RWPE2 (cell line): ENCODE results near the gene RBMS2.

ENCODE experiments used
- ATAC-seq: fragments of 200-7000 bp; cut with Tn5 transposase; 3 replicates; pipeline ENCODE4 v1.9.1; 2021; ENCODE audit warnings: low read depth
- DNase-seq: peaks from one replicate; pipeline ENCODE4 v3.0.0-alpha.2; 2020; ENCODE audit warnings: low spot score
- H3K27ac ChIP-seq: fragments of 450-650 bp; 2 replicates; pipeline ENCODE4 v1.5.1; 2017; ENCODE audit warnings: mild to moderate bottlenecking; ENCODE audit not compliant: poor library complexity, severe bottlenecking
- H3K27me3 ChIP-seq: fragments of 250-450 bp; sonication (Bioruptor Pico); 2 replicates; pipeline ENCODE4 v1.5.1; 2021; ENCODE audit warnings: mild to moderate bottlenecking, moderate library complexity; ENCODE audit not compliant: insufficient read depth, poor library complexity, severe bottlenecking
- H3K36me3 ChIP-seq: fragments of 250-450 bp; sonication (Bioruptor Pico); 2 replicates; pipeline ENCODE4 v1.5.1; 2020; ENCODE audit warnings: low read depth, mild to moderate bottlenecking, moderate library complexity
- H3K4me1 ChIP-seq: fragments of 250-450 bp; sonication (Bioruptor Pico); 2 replicates; pipeline ENCODE4 v1.5.1; 2021; ENCODE audit warnings: mild to moderate bottlenecking, moderate library complexity; ENCODE audit not compliant: insufficient read depth, poor library complexity, severe bottlenecking
- H3K4me3 ChIP-seq: fragments of 250-450 bp; sonication (Bioruptor Pico); 2 replicates; pipeline ENCODE4 v1.5.1; 2021; ENCODE audit warnings: mild to moderate bottlenecking, moderate library complexity; ENCODE audit not compliant: severe bottlenecking
- H3K9me3 ChIP-seq: fragments of 250-450 bp; sonication (Bioruptor Pico); 2 replicates; pipeline ENCODE4 v1.5.1; 2021; ENCODE audit warnings: mild to moderate bottlenecking, moderate library complexity; ENCODE audit not compliant: severe bottlenecking
- CTCF ChIP-seq: fragments of 450-650 bp; IDR thresholded peaks from one replicate; pipeline ENCODE4 v1.5.1; 2017; ENCODE audit warnings: mild to moderate bottlenecking, moderate library complexity; ENCODE audit not compliant: poor library complexity, severe bottlenecking

The RBMS2 gene

GRCh38 chr12:56545023-56545604 lies 23.5 kb downstream of the RBMS2 start:
- H3K27me3 ChIP-seq = no peaks in the 10 kb centered on the region
- H3K4me1 ChIP-seq = no peaks in the 10 kb centered on the region
- H3K36me3 ChIP-seq = peaks cover 59% of the 10 kb centered on the region
- ATAC-seq (no peak), DNase-seq (no peak)
- H3K4me3 ChIP-seq = no peak overlapping the region
- no peak for TF ChIP-seq CTCF
- no peaks in the 10 kb centered on the region for H3K9me3 ChIP-seq
- H3K27ac ChIP-seq = no peak overlapping the region

- Histone ChIP-seq H3K9me3 (no peaks in the 10 kb centered on the region), H3K36me3 (peaks cover 48% of the 10 kb centered on the region), H3K27ac (no peak overlapping the region), H3K4me1 (no peaks in the 10 kb centered on the region), H3K4me3 (no peak overlapping the region), H3K27me3 (no peaks in the 10 kb centered on the region)
- ATAC-seq (no peak), DNase-seq (no peak)
- TF ChIP-seq CTCF = no peak
These were observed 25.1 kb downstream of the RBMS2 start for GRCh38 chr12:56546680-56547079.

GRCh38 chr12:56551070-56551469 lies 29.4 kb downstream of the RBMS2 start:
- DNase-seq = no peak
- no peak overlapping the region for H3K27ac ChIP-seq
- no peak for ATAC-seq
- no peaks in the 10 kb centered on the region for H3K27me3 ChIP-seq
- TF ChIP-seq CTCF = no peak
- H3K4me1 ChIP-seq = peaks cover 6% of the 10 kb centered on the region
- peaks cover 46% of the 10 kb centered on the region for H3K36me3 ChIP-seq
- no peak overlapping the region for H3K4me3 ChIP-seq
- no peaks in the 10 kb centered on the region for H3K9me3 ChIP-seq

- TF ChIP-seq CTCF = no peak
- no peaks in the 10 kb centered on the region for H3K9me3 ChIP-seq
- peaks cover 89% of the 10 kb centered on the region for H3K36me3 ChIP-seq
- H3K27ac ChIP-seq = peak overlapping the region; percentile 32
- DNase-seq (no peak), ATAC-seq (0 out of 3 replicates have a peak, but pooled peaks have one; percentile 26)
- peaks cover 8% of the 10 kb centered on the region for H3K4me1 ChIP-seq
- H3K4me3 ChIP-seq = no peak overlapping the region
- no peaks in the 10 kb centered on the region for H3K27me3 ChIP-seq
These were observed 44.0 kb downstream of the RBMS2 start for GRCh38 chr12:56565510-56566101.

GRCh38 chr12:56568146-56568545 lies 46.5 kb downstream of the RBMS2 start:
- Histone ChIP-seq H3K27me3 (no peaks in the 10 kb centered on the region), H3K27ac (peak overlapping the region; percentile 68), H3K4me1 (peaks cover 8% of the 10 kb centered on the region), H3K36me3 (peaks cover 89% of the 10 kb centered on the region), H3K9me3 (no peaks in the 10 kb centered on the region), H3K4me3 (no peak overlapping the region)
- no peak for TF ChIP-seq CTCF
- DNase-seq (no peak), ATAC-seq (no peak)
